ENCODE data around the gene UQCC2.

Gene UQCC2

GRCh38 chr6:33705268-33705885, 6.1 kb downstream of the UQCC2 start:
- DNase-seq = no peak

GRCh38 chr6:33704215-33705066, 7.1 kb downstream of the UQCC2 start:
- no peak for DNase-seq

GRCh38 chr6:33702345-33702977, 9.0 kb downstream of the UQCC2 start:
- no peak for DNase-seq

- DNase-seq = peak; percentile 46 to 75 (median 60)
Measured at GRCh38 chr6:33700391-33701050, 11.0 kb downstream of the UQCC2 start.

- DNase-seq = no peak
Measured at GRCh38 chr6:33699739-33700138, 11.8 kb downstream of the UQCC2 start.

GRCh38 chr6:33699131-33699530, 12.4 kb downstream of the UQCC2 start:
- no peak for DNase-seq

GRCh38 chr6:33698494-33698893, 13.0 kb downstream of the UQCC2 start:
- DNase-seq = peak in 1 of 6 experiments; percentile 11

- no peak for DNase-seq
Measured at GRCh38 chr6:33697845-33698244, 13.7 kb downstream of the UQCC2 start.

- DNase-seq = peak in 5 of 6 experiments; percentile 14 to 59 (median 51)
Measured at GRCh38 chr6:33696548-33697518, 14.7 kb downstream of the UQCC2 start.

GRCh38 chr6:33696076-33696475, 15.4 kb downstream of the UQCC2 start:
- DNase-seq = no peak

GRCh38 chr6:33695451-33695887, 16.0 kb downstream of the UQCC2 start:
- no peak for DNase-seq

- DNase-seq = peak in 1 of 6 experiments; percentile 1
Measured at GRCh38 chr6:33694977-33695376, 16.5 kb downstream of the UQCC2 start.

GRCh38 chr6:33694401-33694931, 17.0 kb downstream of the UQCC2 start:
- peak; percentile 34 to 64 (median 47) for DNase-seq

GRCh38 chr6:33693186-33694105, 18.1 kb downstream of the UQCC2 start:
- DNase-seq = no peak

- DNase-seq = peak in 5 of 6 experiments; percentile 1 to 44 (median 27)
Measured at GRCh38 chr6:33692760-33693158, 18.7 kb downstream of the UQCC2 start.

GRCh38 chr6:33692078-33692759, 19.3 kb downstream of the UQCC2 start:
- no peak for DNase-seq

GRCh38 chr6:33691456-33692077, 19.9 kb downstream of the UQCC2 start:
- DNase-seq = no peak

GRCh38 chr6:33690766-33691165, 20.7 kb downstream of the UQCC2 start:
- no peak for DNase-seq

- DNase-seq = no peak
Measured at GRCh38 chr6:33689879-33690278, 21.6 kb downstream of the UQCC2 start.
